Stimulated activated CD8-positive, alpha-beta memory T cell treated with anti-CD3 and anti-CD28 coated beads, Interleukin-12 subunit alpha, Interleukin-12 subunit beta, amount 100 ng/mL, for 4 hours (primary cell): ENCODE measurements around the gene TCERG1.
"Not testable (repeated sequence)": the region's sequence is repeated elsewhere in the genome, so short reads cannot be mapped to it uniquely, and the experiment has no call there.

Source experiments
- DNase-seq: peaks from one replicate; pipeline ENCODE4 v3.0.0-alpha.2; 2020; ENCODE audit warnings: low read depth

Gene TCERG1

GRCh38 chr5:146521403-146522106, 74.4 kb downstream of the TCERG1 start:
- DNase-seq, result no peak

DNA sequence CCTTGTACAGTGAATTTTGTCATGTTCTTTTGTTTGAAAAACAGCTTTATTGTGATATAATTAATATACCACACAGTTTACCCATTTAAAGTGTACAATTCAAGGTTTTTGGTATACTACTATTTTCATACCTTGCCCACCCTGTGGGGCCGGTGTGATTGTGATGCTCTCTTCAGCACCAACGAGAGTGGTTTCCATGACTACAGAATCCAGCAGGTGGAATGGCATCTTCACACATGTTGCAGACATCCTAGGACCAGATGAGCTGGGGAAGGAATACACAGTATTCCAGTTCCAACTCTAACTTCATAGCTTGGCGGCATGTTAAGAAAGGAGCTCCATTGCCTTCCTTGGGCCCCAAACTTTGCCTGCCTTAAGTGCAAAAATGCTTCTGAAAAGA, 76.6 kb downstream of the TCERG1 start:
- no peak for DNase-seq

- DNase-seq, result no peak
These were observed 80.7 kb downstream of the TCERG1 start for GRCh38 chr5:146527785-146528184.

GRCh38 chr5:146528236-146528635, 81.1 kb downstream of the TCERG1 start:
- DNase-seq, result no peak

DNA sequence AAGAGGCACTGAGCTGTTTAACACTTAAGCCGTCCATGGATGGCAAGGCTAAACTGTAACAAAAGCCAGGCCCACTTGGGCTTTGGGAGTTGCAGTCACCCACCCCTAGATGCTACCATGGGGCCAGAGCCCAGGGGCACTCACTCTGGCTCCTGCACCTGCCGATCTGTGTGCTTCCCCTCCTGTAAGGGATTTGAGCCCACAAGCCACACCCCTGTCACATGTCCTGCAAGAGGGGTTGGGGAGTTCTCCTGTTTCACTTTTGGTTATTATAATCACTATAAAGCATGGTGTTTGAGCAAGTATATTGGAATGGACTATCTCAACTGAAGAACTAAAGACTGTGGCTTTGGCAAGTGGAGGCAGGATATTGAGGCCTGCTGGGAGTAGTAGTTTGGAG, 82.9 kb downstream of the TCERG1 start:
- no peak for DNase-seq

GRCh38 chr5:146533260-146533857, 86.2 kb downstream of the TCERG1 start:
- DNase-seq, result peak; percentile 39

DNA sequence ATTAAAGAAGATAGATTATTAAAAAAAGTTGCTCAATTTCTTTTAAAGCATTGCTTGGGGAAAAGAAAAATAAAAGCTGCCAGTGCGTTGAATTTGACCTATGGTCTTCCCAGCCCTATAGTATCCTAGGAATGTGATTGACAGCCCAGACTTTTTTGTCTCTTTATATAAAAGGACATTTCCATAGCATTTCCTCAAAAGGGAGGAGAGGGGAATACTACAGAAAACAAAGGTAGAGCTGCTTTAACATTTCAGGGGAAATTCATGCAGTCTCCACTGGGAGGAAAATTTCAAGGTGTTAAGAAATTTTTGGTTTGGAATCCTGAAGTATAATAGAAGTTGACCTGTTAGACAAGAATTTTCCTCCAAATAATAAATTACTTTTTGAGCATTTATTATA, 86.7 kb downstream of the TCERG1 start:
- DNase-seq, result no peak

- no peak for DNase-seq
These were observed 91.3 kb downstream of the TCERG1 start for GRCh38 chr5:146538432-146538831.

DNA sequence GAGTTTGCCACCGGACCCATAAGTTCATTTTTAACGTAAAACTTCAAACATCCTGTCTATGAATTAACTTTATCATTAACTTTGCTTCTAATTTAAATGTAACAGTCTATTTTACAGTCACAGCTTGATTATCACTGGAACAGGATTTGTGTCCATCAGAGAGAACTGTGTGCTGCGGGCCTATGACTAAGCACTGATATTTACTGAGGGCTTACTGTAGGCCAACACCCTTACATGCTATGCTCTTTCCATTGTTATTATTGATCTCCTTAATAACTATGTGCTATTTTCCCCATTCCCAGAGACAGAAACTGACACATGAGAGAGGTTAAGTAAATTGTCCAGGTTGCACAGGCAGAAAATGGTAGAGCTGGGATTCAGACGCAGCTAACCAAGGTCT, 92.8 kb downstream of the TCERG1 start:
- no peak for DNase-seq

DNA sequence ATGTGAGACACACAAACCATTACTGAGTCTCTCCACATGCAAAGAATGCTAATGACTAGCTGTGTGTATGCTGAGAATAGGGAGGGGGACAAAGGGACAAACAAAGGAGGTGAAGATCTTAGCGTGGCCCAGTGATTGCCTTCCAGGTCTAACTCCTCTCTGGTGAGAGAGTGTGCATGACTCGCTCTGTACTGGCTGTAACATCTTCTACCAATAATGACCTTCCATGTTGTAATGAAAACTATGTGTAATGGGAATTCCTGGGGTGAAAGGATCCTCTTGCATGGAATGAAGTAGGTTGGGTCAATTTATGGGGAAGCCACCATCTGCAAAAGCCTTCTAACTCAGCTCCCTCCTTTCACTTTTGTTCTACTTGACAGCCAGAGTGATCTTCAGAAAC, 93.3 kb downstream of the TCERG1 start:
- DNase-seq, result no peak

DNA sequence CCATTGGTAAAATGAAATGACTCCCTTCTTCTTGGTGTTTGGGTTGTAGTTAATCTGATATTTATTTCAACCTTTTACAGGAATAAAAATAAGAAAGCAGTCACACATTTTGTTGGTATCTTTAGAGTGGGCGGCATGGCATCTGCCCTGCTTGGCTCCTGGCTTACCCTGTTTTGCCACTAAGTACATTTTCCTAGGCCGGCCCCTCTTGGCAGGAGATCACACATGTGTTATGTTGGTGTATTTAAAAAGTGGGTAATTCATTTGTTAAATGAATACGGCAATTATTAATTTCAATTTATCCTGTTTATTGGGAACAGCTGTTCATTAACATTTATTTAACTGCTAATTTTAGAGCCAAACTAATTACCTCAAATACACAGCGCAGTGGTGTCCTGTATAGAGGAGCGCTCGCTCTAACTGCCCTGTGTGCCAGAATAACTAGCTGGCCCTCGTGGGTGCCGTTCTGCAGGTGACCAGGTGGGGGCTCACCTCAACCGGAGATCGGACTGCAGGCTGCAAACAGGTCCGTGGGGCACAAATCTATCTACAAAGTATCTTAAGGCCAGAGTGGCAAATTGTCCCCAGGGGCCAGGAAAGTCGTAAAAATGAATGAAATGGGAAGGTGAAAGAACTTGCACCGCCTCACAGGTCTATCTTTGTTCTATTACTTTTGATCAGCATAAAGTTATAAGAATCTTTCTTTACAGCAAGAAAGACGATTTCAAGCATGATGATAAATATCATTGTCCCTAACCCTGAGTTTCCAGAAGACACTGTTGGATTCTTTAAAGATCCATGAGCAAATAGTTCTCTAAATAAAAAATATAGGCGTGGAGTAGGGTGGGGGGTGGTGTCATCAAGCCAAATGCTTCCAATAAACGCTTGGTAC, 95.1 kb downstream of the TCERG1 start:
- DNase-seq, result peak; percentile 30

GRCh38 chr5:146544232-146544631, 97.1 kb downstream of the TCERG1 start:
- DNase-seq, result no peak

DNA sequence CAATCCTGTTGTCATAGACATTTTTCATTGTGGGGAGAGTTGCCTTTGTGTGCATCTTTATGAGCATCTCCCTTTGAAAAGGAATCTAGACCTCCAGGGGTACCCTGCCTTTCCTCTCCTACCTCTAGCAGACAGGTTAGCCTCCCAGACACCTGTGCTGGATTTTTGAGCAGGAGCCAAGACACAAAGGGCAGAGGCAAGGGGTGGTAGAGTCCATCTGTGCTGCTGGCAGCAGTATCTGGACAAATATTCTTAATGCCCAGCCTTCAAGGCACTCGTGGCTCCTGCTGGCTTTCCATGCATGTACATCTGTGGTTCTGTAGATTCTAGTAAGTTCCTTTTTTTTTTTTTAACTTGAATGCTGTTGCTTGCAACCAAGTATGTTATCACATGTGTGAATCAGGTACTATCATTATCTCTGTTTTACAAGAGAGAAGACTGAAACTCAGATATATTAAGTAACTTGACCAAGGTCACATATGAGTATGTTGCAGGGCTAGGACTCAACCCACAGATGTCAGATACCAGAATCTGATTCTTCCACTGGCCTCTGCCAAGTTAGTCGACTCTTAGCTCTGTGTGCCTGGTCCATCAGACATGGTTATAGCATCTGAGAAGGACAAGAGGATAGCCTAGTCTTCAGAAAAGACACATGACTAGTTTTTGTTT, 101.8 kb downstream of the TCERG1 start:
- DNase-seq, result no peak

DNA sequence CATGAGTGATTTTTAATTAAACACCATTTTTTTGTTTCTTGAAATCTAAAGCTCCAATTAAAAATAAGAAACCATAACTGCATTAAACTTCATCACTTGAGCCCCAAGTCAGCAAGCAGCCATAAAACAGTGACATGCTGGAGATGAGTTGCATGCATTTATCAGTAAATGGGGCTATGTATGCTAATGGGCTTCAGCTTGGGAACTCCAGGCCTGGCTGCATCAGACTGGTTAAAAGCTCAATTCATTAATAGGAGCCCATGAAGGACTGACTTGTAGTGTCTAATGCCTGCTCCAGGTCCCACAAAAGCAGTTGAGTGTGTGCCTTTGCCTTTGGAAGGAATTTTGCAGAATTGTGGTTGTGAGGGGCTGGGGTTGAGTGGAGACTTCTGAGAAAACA, 102.5 kb downstream of the TCERG1 start:
- DNase-seq, result no peak

DNA sequence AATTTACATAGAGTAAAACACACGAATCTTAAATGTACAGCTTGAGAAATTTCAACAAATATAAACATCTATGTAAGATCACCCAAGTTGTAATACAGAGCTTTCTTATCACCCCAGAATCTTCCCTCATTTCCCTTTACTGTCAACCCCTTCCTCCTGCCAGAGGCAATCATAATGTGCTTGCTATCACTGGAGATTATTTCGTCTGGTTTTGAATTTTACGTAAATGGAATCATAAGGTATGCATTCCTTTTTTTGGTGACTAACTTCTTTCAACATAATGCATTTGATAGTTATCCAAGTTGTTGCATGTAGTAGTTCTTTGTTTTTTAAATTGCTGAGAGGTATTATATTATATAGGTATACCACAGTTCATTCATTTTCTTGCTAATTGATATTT, 106.3 kb downstream of the TCERG1 start:
- DNase-seq, result no peak

- DNase-seq, result not testable (repeated sequence)
These were observed 109.8 kb downstream of the TCERG1 start for GRCh38 chr5:146556884-146557283.

DNA sequence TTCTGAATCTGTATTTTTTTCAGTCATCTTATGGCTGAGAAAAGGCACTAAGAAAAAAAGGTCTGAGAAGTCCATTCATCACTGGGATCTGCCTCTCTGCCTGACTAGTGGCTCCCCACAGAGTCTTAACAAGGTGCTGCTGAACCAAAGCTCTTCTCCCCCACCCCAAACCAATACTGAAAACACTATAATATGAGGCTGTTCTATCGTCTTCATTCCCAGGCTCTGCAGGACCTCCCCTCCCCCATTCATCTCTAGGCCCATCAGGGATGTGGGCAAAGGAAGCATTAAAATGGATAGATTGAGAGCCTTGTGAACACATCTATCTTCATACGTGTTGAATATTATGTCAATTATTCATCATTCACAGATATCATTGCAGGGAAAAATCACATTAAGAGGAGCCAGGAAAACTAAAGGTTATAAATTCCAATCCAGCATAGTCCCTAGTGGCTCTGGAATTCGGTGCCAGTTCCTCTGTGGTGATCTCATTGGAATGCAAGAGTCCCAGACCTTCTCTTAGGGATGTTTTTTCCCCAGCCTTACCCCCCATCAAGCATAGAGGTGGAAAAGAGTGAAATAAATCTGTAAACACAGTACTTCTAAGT, 113.2 kb downstream of the TCERG1 start:
- no peak for DNase-seq
